CD4-positive, alpha-beta T cell (primary cell): Measurements from ENCODE around the gene SAP30L. TPM values are rescaled to one million over a fixed set of nuclear protein-coding genes. Genes with fewer than 3 reads are reported as not detected.
A peak's percentile ranks its signal among the peaks of the same experiment; 100 is the strongest.

Experiments used
- ATAC-seq: fragments of 200-7000 bp; cut with Tn5 transposase; one replicate; pipeline ENCODE4 v1.10.0; 2022; ENCODE audit warnings: mild to moderate bottlenecking; ENCODE audit not compliant: poor library complexity
- CTCF ChIA-PET: fragments of 350-600 bp; sonication (Branson Sonifier 250); formaldehyde crosslinking; loops from one replicate; lab custom pipeline; 2021; ENCODE audit warnings: antibody characterized with exemption, inconsistent platforms; lab: Charles Lee
- POLR2A ChIA-PET: fragments of 350-600 bp; sonication (Branson Sonifier 250); formaldehyde crosslinking; loops from one replicate; lab custom pipeline; 2021; ENCODE audit warnings: antibody characterized with exemption, inconsistent platforms; lab: Charles Lee
- DNase-seq, 14 experiments: peaks; one replicate each; pipeline ENCODE4 v3.0.0-alpha.2; 2013 to 2020; ENCODE audit warnings: mixed read lengths in 2 of 14
- H3K27ac ChIP-seq, 2 donors: one replicate each; pipeline versions ENCODE4 v1.5.1 to v1.7.0; 2013; ENCODE audit warnings: low read length in 2 of 2, low read depth in 1 of 2, mild to moderate bottlenecking in 1 of 2
- H3K27me3 ChIP-seq, 2 experiments: 1 replicate in 1 of 2; 2 replicates in 1 of 2; pipeline versions ENCODE4 v1.6.1 to v1.7.0; 2013; ENCODE audit warnings: low read length in 2 of 2, control low read depth in 1 of 2, mild to moderate bottlenecking in 1 of 2, moderate library complexity in 1 of 2; ENCODE audit not compliant: insufficient read depth in 2 of 2, control insufficient read depth in 1 of 2
- H3K36me3 ChIP-seq: one replicate; pipeline ENCODE4 v1.6.1; 2013; ENCODE audit warnings: low read length, control low read depth; ENCODE audit not compliant: insufficient read depth
- H3K4me1 ChIP-seq: one replicate; pipeline ENCODE4 v1.6.1; 2013; ENCODE audit warnings: low read length, control low read depth; ENCODE audit not compliant: insufficient read depth
- H3K4me3 ChIP-seq: one replicate; pipeline ENCODE4 v1.5.1; 2013; ENCODE audit warnings: mild to moderate bottlenecking, low read length, moderate library complexity
- H3K9me3 ChIP-seq, 2 experiments: 1 replicate in 1 of 2; 2 replicates in 1 of 2; pipeline versions ENCODE4 v1.6.1 to v1.7.0; 2013; ENCODE audit warnings: low read length in 2 of 2, mild to moderate bottlenecking in 2 of 2, control low read depth in 1 of 2, moderate library complexity in 1 of 2; ENCODE audit not compliant: control insufficient read depth in 1 of 2, insufficient read depth in 1 of 2
- H3K27ac Mint-ChIP-seq: one replicate; pipeline ENCODE4 v1.8.0; 2020; ENCODE audit warnings: mixed read lengths
- H3K27me3 Mint-ChIP-seq: one replicate; pipeline ENCODE4 v1.8.0; 2021; ENCODE audit warnings: mixed read lengths
- H3K36me3 Mint-ChIP-seq: one replicate; pipeline ENCODE4 v1.8.0; 2021; ENCODE audit warnings: low read depth, mixed read lengths
- H3K4me1 Mint-ChIP-seq: one replicate; pipeline ENCODE4 v1.8.0; 2021; ENCODE audit warnings: low read depth, mixed read lengths
- H3K4me3 Mint-ChIP-seq: one replicate; pipeline ENCODE4 v1.8.0; 2020; ENCODE audit warnings: mild to moderate bottlenecking, mixed read lengths
- H3K9me3 Mint-ChIP-seq: one replicate; pipeline ENCODE4 v1.8.0; 2020; ENCODE audit warnings: mixed read lengths
- CTCF ChIP-seq: fragments of 200-600 bp; IDR thresholded peaks from one replicate; pipeline ENCODE4 v1.8.0; 2022; ENCODE audit warnings: antibody characterized with exemption, mild to moderate bottlenecking
- intact Hi-C, 2 experiments: fragments of 100-400 bp; cut with DNase I in 1 of 2; cut with micrococcal nuclease in 1 of 2; formaldehyde crosslinking; loops; one replicate each; pipeline versions ENCODE4 v1.15.1 to v1.9.0; 2023 to 2025; cut with DNase I, micrococcal nuclease
- total RNA-seq, 174 experiments: library from RNA in 2 of 174; stranded (reverse) in 2 of 174; gene quantifications; one replicate each; pipeline ENCODE4 v1.2.3 and lab custom pipeline; 2021 to 2026

Gene SAP30L
- total RNA-seq, 2 experiments from 2014 or later: 32.2 to 33.6 TPM

- no peaks in the 10 kb centered on the region for H3K9me3 Mint-ChIP-seq
- H3K4me1 ChIP-seq: peaks cover 44% of the 10 kb centered on the region
- H3K4me3 ChIP-seq: no peak overlapping the region
- no peak overlapping the region for H3K4me3 Mint-ChIP-seq
- H3K4me1 Mint-ChIP-seq: peaks cover 41% of the 10 kb centered on the region
- intact Hi-C loops: loop anchor here in 1 of 2 experiments (10.0 kb wide), 1 partner anchor 174 kb away; no protein-coding TSS in a partner anchor
- CTCF ChIA-PET: no interaction called here
- no peaks in the 10 kb centered on the region for H3K36me3 Mint-ChIP-seq
- H3K27me3 ChIP-seq: peaks cover 60 to 66% of the 10 kb centered on the region in 2 experiments
- no peak for TF ChIP-seq CTCF
- POLR2A ChIA-PET: no interaction called here
- no peak overlapping the region for H3K27ac ChIP-seq
- H3K27me3 Mint-ChIP-seq: peaks cover 81% of the 10 kb centered on the region
- ATAC-seq: no peak
- H3K27ac Mint-ChIP-seq: no peak overlapping the region
- peaks cover 0 to 16% of the 10 kb centered on the region in 2 experiments for H3K9me3 ChIP-seq
- no peaks in the 10 kb centered on the region for H3K36me3 ChIP-seq
- no peak for DNase-seq
These were observed 25.4 kb downstream of the SAP30L start for GRCh38 chr5:154470947-154471870.

GRCh38 chr5:154472871-154473580 is 27.2 kb downstream of the SAP30L start:
- DNase-seq (no peak), ATAC-seq (no peak)
- H3K27me3 Mint-ChIP-seq: peaks cover 94% of the 10 kb centered on the region
- no peak for TF ChIP-seq CTCF
- H3K4me3 Mint-ChIP-seq: peak overlapping the region; percentile 63
- Histone ChIP-seq H3K36me3 (no peaks in the 10 kb centered on the region), H3K27me3 (peaks cover 73 to 84% of the 10 kb centered on the region in 2 experiments), H3K9me3 (peaks cover 0 to 28% of the 10 kb centered on the region in 2 experiments), H3K4me3 (no peak overlapping the region), H3K27ac (no peak overlapping the region), H3K4me1 (peaks cover 56% of the 10 kb centered on the region)
- H3K36me3 Mint-ChIP-seq: no peaks in the 10 kb centered on the region
- POLR2A ChIA-PET: interaction anchor here (0.9 kb wide), 1 partner anchor 9 kb away, joined by 3 read pairs; no protein-coding TSS in a partner anchor
- H3K9me3 Mint-ChIP-seq: no peaks in the 10 kb centered on the region
- H3K4me1 Mint-ChIP-seq: peaks cover 54% of the 10 kb centered on the region
- no peak overlapping the region for H3K27ac Mint-ChIP-seq
- intact Hi-C loops: loop anchor here in 1 of 2 experiments (10.0 kb wide), 1 partner anchor 172 kb away; no protein-coding TSS in a partner anchor
- CTCF ChIA-PET: no interaction called here

GRCh38 chr5:154473581-154474283 is 27.9 kb downstream of the SAP30L start:
- Histone ChIP-seq H3K4me3 (no peak overlapping the region), H3K36me3 (no peaks in the 10 kb centered on the region), H3K27me3 (peaks cover 77 to 91% of the 10 kb centered on the region in 2 experiments), H3K27ac (no peak overlapping the region), H3K4me1 (peaks cover 63% of the 10 kb centered on the region), H3K9me3 (peaks cover 0 to 31% of the 10 kb centered on the region in 2 experiments)
- no peak for ATAC-seq
- POLR2A ChIA-PET: interaction anchor here (0.9 kb wide), 1 partner anchor 9 kb away, joined by 3 read pairs; no protein-coding TSS in a partner anchor
- intact Hi-C loops: loop anchor here in 1 of 2 experiments (10.0 kb wide), 1 partner anchor 171 kb away; no protein-coding TSS in a partner anchor
- TF ChIP-seq CTCF: no peak
- H3K4me1 Mint-ChIP-seq: peaks cover 54% of the 10 kb centered on the region
- DNase-seq: no peak
- H3K27ac Mint-ChIP-seq: no peak overlapping the region
- peaks cover 90% of the 10 kb centered on the region for H3K27me3 Mint-ChIP-seq
- peak overlapping the region; percentile 63 for H3K4me3 Mint-ChIP-seq
- no peaks in the 10 kb centered on the region for H3K9me3 Mint-ChIP-seq
- CTCF ChIA-PET: no interaction called here
- H3K36me3 Mint-ChIP-seq: no peaks in the 10 kb centered on the region
